ENCODE measurements around the gene ADAM11. TPM values are rescaled to one million over a fixed set of nuclear protein-coding genes. Genes with fewer than 3 reads are reported as not detected.

The ADAM11 gene
- total RNA-seq, 1 donor from 2014 or later, result 7.3 TPM

DNA sequence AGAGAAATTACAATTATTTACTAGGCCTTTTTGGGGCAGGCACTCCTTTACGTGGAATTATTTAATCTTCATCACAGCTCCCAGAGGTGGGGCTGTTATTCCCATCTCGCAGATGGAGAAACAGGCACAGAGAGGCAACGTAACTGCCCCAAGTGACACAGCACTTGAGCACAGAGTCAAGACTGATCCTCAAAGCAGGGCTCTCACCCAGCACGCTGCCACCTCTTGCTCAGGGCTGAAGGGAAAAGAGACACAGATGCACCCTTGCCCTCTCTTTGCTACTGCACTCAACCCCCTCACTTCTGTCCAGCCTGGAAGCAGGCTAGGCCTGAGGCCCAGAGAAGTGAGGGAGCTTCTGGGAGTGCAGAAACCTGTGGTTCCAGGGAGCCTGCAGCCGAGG, 4.4 kb downstream of the ADAM11 start:
- TF ChIP-seq, protein P1, sequence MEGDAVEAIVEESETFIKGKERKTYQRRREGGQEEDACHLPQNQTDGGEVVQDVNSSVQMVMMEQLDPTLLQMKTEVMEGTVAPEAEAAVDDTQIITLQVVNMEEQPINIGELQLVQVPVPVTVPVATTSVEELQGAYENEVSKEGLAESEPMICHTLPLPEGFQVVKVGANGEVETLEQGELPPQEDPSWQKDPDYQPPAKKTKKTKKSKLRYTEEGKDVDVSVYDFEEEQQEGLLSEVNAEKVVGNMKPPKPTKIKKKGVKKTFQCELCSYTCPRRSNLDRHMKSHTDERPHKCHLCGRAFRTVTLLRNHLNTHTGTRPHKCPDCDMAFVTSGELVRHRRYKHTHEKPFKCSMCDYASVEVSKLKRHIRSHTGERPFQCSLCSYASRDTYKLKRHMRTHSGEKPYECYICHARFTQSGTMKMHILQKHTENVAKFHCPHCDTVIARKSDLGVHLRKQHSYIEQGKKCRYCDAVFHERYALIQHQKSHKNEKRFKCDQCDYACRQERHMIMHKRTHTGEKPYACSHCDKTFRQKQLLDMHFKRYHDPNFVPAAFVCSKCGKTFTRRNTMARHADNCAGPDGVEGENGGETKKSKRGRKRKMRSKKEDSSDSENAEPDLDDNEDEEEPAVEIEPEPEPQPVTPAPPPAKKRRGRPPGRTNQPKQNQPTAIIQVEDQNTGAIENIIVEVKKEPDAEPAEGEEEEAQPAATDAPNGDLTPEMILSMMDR (IDR thresholded peaks at IDR 0.05; ENCODE audit: borderline replicate concordance), result no peak
- intact Hi-C loops (cut with micrococcal nuclease), result no loop called here
- no peak overlapping the region for H3K4me3 ChIP-seq
- no peaks in the 10 kb centered on the region for H3K36me3 ChIP-seq
- no peak overlapping the region for H3K27ac ChIP-seq (replicated peaks)
- peaks cover 40% of the 10 kb centered on the region for H3K4me1 ChIP-seq
- peaks cover 40% of the 10 kb centered on the region for H3K27me3 ChIP-seq (ENCODE audit: low read depth)
- H3K9me3 ChIP-seq (replicated peaks), result no peaks in the 10 kb centered on the region
- DNase-seq, result no peak

DNA sequence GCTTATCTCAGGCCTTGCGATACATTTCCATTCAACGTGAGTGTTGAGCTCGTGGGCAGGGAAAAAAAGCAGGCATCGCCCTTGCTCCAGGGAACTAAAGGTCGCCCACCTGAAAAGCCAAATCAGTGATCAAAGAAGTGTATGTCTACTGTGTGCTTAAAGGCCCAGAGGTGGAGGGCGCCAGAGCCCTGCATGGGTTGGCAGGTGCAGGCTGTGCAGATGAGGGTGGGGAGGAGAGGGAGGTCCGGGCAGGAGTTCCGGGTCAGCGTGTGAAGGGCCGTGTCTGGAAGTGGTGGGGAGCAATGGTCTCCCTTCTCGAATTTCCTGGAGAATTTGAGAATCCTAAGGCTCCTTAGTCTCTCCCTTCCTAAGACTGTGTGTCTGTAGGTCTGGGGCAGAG, 7.2 kb downstream of the ADAM11 start:
- peaks cover 14% of the 10 kb centered on the region for H3K27me3 ChIP-seq (ENCODE audit: low read depth)
- no peak overlapping the region for H3K4me3 ChIP-seq
- H3K36me3 ChIP-seq, result no peaks in the 10 kb centered on the region
- H3K27ac ChIP-seq (replicated peaks), result peak overlapping the region; percentile 27
- peaks cover 28% of the 10 kb centered on the region for H3K4me1 ChIP-seq
- H3K9me3 ChIP-seq (replicated peaks), result no peaks in the 10 kb centered on the region
- TF ChIP-seq, protein P1 (IDR thresholded peaks at IDR 0.05; ENCODE audit: borderline replicate concordance), result no peak
- no peak for DNase-seq
- intact Hi-C loops (cut with micrococcal nuclease), result no loop called here

- TF ChIP-seq, protein P1 (IDR thresholded peaks at IDR 0.05; ENCODE audit: borderline replicate concordance), result no peak
- peaks cover 10% of the 10 kb centered on the region for H3K27me3 ChIP-seq (ENCODE audit: low read depth)
- H3K36me3 ChIP-seq, result no peaks in the 10 kb centered on the region
- H3K4me1 ChIP-seq, result peaks cover 28% of the 10 kb centered on the region
- no peak for DNase-seq
- H3K27ac ChIP-seq (replicated peaks), result peak overlapping the region; percentile 27
- no peak overlapping the region for H3K4me3 ChIP-seq
- no peaks in the 10 kb centered on the region for H3K9me3 ChIP-seq (replicated peaks)
- intact Hi-C loops (cut with micrococcal nuclease), result no loop called here
Measured at GRCh38 chr17:44766409-44767038, 7.7 kb downstream of the ADAM11 start.

DNA sequence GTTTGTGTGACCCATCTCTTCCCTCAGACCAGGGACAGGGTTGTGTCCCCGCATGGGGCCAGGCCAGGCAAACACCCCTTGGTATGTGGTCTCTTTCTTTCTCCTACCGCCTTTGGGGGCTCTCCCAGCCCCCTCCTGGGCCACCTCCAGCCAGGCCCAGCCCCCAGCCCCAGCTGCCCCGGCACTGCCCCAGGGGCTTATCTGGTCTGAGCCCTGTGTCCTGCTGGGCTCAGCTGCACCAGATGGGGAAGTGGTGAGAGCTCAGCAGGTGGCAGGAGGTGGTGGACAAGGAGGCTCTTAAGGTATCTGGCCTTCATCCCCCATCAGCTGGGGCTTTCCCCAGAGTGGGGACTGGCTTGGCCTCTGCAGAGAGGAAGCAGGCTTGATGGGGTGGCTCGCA, 8.7 kb downstream of the ADAM11 start:
- Histone ChIP-seq H3K9me3 (replicated peaks) (no peaks in the 10 kb centered on the region), H3K4me1 (peaks cover 25% of the 10 kb centered on the region), H3K27me3 (ENCODE audit: low read depth) (peaks cover 12% of the 10 kb centered on the region), H3K27ac (replicated peaks) (no peak overlapping the region), H3K4me3 (no peak overlapping the region), H3K36me3 (no peaks in the 10 kb centered on the region)
- DNase-seq, result no peak
- TF ChIP-seq, protein P1 (IDR thresholded peaks at IDR 0.05; ENCODE audit: borderline replicate concordance), result no peak
- intact Hi-C loops (cut with micrococcal nuclease), result no loop called here

GRCh38 chr17:44768505-44769142, 9.8 kb downstream of the ADAM11 start:
- Histone ChIP-seq H3K4me3 (no peak overlapping the region), H3K36me3 (no peaks in the 10 kb centered on the region), H3K9me3 (replicated peaks) (no peaks in the 10 kb centered on the region), H3K4me1 (peaks cover 24% of the 10 kb centered on the region), H3K27ac (replicated peaks) (no peak overlapping the region), H3K27me3 (ENCODE audit: low read depth) (peaks cover 22% of the 10 kb centered on the region)
- intact Hi-C loops (cut with micrococcal nuclease), result no loop called here
- no peak for DNase-seq
- TF ChIP-seq, protein P1 (IDR thresholded peaks at IDR 0.05; ENCODE audit: borderline replicate concordance), result no peak
